Measurements from ENCODE around the gene STIP1.
A peak's percentile ranks its signal among the peaks of the same experiment; 100 is the strongest.
"Not testable (repeated sequence)": the region's sequence is repeated elsewhere in the genome, so short reads cannot be mapped to it uniquely, and the experiment has no call there.

The STIP1 gene

DNA sequence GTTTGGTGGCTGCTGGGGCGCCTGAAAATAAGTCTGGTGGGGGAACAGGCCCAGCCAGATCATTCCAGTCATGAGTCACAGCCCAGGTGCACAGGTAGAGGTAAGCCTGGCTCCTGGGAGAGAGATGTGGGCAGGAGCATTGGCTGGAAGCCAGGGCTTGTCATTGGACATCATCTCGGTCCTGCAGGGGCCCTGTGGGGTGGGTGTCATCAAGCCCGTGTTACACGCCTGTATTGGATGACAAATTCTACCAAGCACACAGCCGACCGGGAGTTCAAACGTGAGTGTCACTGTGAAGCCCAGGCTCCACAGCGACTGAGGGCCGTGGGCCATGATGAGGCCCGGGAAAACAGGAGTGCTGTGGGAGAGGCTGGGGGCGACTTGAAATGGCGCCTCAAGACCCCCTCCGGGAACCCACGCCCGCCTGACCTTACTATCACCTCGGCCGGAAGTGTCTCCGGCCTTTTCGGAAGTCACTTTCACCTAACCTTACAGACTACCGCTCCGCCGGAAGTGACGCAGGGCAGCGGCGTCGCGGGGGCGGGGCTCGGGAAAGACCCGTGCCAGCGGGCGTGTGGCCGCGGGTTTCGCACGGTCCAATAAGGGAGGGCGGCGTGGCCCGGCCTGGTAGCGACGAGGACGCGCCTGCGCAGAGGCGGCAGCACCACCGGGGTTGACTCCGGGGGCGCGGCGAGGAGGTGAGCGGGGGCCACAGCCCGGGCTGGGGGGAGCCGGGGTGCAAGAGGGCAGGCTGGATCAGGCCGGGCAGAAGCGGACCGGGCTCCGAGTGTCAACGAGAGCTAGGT, 54.7 kb downstream of the STIP1 start, which contains the start of gene FKBP2:
FKBP2 (plus strand) TSS at position 661 of the 806 bp plus-strand sequence. CDS start 1,293 bp downstream, outside the sequence.
- DNase-seq, result peak; percentile 97

GRCh38 chr11:64241241-64241490, 55.2 kb downstream of the STIP1 start:
- peak; percentile 99 for DNase-seq

- no peak for DNase-seq
These were observed 55.8 kb downstream of the STIP1 start for GRCh38 chr11:64241491-64242374.

GRCh38 chr11:64243236-64243854, 57.4 kb downstream of the STIP1 start:
- DNase-seq, result no peak

GRCh38 chr11:64244107-64244506, 58.1 kb downstream of the STIP1 start:
- no peak for DNase-seq

GRCh38 chr11:64244966-64245365, 59.0 kb downstream of the STIP1 start:
- DNase-seq, result no peak

- DNase-seq, result no peak
These were observed 59.4 kb downstream of the STIP1 start for GRCh38 chr11:64245401-64245796.

GRCh38 chr11:64245797-64246620, 60.0 kb downstream of the STIP1 start:
- DNase-seq, result peak; percentile 94

DNA sequence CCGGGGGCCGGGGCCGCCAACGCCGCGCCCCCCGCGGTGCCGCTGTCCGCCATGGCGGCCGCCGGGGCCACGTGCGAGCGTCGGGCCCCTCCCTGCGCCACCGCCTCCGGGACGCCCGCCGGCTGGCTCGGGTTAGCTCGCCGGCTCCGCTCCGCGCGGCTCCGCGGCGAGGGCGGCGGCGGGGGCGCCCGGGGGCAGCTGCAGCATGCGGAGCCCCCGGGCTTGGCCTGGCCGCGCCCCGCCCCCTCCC, 60.6 kb downstream of the STIP1 start:
- not testable (repeated sequence) for DNase-seq

DNA sequence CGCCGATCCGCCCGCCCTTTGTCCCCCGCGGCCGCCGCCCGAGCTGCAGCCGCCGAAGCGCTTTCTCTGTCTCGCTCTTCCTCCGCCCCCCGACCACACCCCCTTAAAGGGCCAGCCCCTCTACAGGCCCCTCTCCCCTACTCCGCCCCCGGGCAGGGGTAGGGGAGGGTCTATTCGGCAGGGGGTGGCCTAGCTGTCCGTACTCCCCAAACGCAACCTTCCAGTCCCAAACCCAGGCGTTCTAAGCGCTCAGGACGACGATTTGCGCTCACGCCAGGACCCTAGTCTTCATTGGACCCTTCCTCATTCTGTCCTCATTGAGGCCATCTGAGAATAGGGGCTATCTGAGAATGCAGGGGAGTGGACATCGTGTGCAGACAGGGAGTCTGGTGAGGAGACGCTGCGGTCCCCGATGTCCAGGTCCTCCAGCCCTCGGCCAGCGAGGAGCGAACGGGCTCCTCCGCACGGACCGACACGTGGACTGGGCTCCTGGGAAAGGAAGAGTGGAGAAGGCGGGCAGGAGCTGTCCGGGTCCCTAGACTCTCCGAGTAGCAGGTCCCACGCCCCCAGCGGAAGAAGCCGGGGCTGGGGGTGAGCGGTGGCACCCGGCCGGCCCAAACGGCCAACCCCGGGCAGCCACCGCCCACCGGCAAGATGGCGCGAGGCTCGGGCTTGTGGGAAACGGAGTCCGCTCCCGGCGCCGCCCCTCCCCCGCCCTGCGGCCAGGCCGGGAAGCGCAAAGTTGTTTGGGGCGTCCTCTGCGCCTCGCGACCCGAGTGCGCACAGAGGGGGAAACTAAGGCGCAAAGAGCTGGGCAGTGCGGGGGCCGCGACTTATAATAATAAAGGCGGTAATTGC, 61.1 kb downstream of the STIP1 start, which contains the start of gene PPP1R14B:
PPP1R14B (minus strand) TSS at position 73 of the 858 bp plus-strand sequence. CDS start 270 bp downstream, outside the sequence.
- peak; percentile 87 for DNase-seq

GRCh38 chr11:64247729-64248531, 62.0 kb downstream of the STIP1 start:
- DNase-seq, result no peak

DNA sequence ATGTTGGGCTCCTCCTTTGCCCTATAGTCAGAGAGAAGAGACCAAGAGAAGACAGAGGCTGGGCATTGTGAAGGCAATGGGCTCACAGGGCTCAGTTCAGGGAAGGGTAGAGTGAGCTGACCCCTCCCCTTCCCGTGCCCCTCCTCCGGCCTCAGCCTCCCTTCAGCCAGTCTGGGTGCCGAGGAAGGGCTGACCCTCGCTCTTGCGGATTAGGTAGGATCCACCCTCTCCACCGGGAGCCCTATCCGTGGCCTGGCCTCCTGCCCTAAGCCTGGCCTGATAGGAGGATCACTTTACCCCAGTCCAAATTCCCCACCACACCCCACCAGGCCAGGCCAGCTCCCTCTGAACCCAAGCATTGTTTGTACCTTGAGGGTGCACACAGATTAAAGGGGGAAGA, 62.6 kb downstream of the STIP1 start:
- no peak for DNase-seq

GRCh38 chr11:64249038-64249437, 63.1 kb downstream of the STIP1 start:
- DNase-seq, result no peak

DNA sequence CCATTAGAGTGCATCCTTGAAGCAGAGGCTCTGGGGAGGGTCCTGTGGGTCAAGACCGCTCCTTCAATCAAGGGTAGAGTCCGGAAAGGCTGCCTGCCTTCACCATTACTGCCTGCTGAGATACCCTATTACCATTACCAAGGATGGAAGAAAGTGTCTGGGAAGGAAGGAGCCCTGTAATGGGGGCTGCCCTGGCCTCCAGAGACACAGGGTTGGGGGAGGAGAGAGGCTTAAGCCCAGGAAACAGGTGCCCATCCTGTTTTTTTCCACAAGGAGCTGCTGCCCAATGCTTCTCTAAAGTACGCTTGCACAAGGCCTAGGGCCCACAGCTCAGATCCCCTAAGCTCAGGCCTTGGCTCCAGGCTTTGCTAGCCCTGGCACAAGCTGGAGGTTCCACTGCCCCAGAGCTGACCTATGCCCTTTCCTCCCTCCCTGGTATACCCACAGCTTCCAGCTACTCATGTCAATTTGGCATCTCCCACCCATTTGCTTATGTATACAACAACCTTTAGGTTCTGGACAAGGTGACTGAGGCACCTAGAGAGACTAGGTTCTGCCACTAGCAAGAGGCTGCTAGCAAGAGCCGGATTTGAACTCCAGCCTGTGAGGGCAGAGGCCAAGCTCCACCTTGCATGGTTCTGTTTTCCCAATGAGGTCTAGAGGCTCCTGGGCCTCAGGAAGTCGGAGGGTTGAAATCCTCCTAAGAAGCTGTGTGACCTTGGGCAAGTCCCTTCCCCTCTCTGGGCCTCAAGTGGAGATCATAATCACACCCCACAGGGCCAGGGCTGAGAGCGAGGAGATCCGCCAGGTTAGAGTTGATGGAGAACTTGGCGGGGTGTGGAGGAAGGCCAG, 63.8 kb downstream of the STIP1 start:
- no peak for DNase-seq

DNA sequence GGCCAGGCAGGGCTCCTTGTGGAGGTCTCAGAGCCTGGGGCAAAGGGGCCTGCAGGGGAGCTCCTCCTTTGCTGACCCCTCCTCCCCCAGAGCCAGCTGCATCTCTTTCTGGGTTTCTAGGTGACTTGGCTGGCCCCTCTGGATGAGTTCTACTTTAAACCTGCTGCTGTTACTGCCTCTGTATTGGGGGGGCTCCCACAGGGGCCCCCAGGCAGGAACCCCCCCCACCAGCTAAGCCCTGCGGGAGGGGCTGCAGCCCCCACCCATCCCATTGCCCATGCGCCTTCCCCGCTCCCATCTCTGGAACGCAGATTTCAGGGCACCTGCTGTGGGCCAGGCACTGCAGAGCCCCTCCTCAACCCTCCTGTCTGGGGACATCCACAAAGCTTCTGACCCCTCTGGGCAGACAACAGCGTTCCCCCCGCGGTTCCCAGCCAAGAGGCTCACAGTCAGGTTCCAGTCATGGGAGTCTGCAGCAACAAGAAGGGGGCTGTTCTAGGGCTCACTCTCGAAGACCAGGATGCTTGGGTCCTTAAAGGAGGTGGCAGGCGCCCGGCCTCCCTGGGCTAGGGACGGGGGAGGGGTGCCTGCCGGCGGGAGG, 64.5 kb downstream of the STIP1 start:
- DNase-seq, result no peak

- peak; percentile 36 for DNase-seq
These were observed 65.2 kb downstream of the STIP1 start, which contains the start of gene PLCB3 for GRCh38 chr11:64251016-64251752. Gene PLCB3, plus strand, starts transcription at chr11:64251530. Its CDS starts 120 bp downstream, at chr11:64251650.

DNA sequence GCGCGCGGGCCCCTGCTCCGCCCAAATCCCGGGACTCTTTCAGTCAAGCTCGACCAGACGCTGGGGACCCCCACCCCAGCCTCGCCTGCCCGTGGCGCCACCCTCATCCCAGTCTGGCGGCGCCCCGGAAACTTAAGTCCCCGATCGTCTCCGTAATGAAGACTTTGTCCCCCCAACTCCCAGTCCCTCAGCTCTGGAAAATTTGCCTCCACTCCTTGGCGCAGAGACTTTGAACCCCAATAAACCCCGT, 65.7 kb downstream of the STIP1 start:
- no peak for DNase-seq

DNA sequence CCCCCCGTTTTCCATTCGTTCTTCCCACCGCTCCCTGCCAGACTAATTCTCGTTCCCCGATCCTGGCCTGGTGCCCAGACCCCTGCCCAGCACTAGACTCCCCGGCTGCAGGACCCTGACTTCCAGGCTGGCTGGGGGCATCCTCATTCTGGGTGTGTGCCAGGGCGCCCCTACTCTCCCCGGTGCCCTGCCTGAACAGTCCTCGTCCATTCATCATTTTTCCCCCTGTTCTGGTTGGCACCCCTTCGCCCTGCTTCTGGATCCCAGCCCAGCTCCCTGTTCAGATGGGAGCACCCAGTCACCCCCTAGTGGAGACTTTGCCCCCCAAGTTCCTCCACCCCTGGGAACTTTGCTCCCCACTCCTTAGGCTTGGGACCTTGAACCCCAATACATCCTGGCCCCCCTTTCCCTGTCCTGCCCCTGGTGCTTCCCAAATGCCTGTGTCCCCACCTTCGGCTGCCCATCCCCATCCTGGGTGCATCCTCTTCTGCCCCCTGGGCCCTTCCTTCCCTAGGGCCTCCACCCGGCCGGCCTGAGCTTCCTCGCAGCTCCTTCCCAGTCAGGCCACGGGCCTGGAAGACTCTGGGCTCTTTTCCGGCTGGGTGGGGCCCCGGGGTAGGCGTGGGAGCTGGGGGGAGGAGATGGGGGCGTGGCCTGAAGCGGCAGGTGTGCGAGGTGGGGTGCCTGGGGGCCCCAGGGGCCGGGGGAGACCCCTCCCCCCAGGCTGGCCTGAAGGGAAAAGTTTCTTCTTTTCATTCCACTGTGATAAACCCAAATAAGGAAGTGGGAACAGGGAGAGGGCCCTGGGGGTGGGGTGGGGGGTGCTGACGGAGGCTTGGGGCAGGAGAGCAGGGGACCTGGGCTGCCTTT, 66.3 kb downstream of the STIP1 start:
- DNase-seq, result no peak

Data from fibroblast of upper back skin (primary cell).